Measurements from ENCODE around the gene EFCAB6.

The EFCAB6 gene

DNA sequence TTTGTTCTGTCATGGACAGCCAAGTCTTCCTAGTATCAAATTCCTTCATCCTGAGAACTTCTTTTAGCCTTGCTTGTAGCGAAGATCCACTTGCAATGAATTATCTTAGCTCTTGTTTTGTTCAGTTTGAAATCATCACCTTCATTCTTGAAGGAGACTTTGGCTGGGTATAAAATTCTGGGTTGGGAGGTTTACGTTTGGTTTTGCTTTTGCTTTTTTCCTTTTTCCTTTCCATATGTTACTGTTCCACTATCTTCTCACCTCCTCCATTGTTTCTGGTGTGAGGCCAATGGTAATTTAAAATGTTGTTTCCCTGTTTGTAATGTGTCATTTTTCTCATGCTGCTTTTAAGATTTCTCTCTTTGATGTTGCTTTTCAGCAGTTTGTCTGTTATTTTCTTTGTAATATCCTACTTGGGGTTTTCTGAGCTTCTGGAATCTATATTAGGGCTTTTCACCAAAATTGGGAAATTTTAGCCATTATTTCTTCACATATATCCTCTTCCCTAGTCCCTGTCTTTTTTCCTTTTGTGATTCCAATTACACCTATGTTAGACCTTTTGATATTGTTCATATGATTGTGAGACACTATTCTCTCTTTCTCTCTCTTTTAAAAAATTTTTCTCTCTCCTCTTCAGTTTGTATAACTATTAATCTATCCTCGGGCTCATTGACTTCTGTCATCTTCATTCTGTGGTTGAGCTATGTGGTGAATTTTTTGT, 172.7 kb downstream of the EFCAB6 start:
- no peak for DNase-seq (ENCODE audit: low spot score)

DNA sequence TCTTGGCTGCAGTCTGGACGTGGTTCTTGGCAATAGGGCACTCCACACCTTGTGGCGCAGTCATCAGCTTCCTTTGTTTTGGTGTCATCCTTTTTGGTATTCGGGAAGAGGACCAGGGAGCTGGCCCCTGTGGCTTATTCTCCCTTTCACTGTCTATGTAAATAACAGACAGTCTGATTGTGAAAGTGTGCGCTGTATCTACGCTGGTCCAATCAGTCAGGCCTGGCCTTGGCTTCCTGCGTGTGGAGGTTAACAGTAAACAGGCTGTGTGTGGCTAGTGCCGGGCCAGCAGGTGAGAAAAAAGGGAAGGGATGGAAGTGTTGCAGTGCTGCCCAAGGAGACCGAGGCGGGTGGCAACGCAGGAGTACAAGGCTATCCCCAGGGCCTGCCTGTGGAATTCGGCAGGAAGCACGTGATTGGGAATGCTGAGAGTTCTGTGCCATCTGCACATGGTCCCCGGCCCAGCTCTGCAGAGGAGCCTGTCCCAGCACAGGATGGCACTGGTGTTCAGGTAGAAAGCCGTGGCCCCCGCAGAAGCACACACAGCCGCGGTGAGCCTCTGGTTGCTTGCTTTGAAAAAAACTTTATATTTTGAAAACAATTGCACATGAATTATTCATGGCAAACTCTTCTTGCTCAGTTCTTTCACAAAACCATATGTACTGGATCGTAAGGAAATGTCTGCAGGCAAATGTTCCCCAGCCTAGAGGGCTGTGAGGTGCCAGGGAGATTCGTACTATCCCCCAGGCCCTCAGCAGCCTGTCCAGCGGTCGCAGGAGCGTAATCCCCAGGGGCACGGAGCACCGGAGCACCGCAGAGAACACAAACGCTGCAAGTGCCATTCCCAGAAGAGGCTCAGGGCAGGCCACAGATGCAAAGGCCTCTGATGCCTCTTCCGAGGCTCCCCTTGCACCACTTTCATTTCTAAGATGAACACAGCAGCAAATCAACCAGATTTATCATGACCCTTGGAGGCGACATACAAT, 174.5 kb downstream of the EFCAB6 start:
- no peak for DNase-seq (ENCODE audit: low spot score)

DNA sequence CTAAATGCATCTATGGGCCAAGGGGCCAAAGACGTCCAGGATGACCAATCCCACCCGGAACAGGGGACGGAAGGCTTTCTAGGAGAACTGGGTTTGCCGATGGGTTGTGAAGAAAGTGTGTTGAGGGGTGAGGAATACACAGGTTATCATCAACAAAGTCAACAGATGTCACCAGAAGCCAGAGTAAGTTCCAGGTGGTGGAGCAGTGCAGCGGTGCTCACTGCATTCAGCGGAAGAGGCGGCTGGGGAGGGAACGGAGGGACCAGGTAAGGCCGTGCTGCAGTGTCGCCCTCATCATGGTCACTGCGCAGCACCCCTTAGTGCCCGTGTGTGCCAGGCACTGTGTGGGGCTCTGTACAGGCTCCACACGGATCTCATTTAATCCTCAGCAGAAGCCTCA, 176.0 kb downstream of the EFCAB6 start:
- DNase-seq (ENCODE audit: low spot score) = no peak

DNA sequence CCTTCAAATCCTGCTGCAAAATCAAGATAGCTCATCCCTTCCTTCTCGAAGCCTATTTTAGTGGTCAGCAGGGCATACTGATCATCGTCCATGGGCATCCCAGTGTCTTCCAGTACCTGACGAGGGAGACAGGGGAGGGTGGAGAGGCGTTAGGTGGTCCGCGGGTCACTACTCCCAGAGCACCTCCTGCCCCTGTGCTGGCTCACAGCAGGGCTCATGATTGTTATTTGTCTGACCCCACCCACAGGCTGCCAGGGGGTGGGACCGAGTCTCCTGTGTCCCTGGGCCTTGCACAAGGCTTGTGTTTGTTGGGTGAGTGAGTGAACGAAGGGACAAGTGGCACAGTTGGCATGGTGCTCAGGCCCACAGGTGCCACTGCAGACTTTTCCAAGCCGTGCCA, 177.0 kb downstream of the EFCAB6 start:
- no peak for DNase-seq (ENCODE audit: low spot score)

DNA sequence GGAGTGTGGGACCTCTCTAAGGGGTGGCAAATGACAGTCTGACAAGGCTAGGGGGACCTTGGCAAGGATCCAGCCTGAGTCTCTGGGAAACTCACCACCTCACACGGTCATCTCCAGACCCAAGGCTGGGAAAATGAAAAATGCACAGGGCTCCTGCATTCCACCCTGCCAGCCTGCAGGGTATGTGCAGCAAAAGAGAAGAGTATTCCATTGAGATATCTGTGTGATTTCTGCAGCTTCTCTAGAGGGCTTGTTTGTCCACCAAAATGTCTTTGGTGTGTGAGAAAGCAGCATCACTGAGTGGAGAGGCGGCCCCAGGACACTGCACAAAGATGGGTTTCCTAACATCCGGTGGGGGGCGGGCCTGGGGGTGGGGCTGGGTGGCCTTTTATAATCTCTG, 177.8 kb downstream of the EFCAB6 start:
- DNase-seq (ENCODE audit: low spot score) = no peak

DNA sequence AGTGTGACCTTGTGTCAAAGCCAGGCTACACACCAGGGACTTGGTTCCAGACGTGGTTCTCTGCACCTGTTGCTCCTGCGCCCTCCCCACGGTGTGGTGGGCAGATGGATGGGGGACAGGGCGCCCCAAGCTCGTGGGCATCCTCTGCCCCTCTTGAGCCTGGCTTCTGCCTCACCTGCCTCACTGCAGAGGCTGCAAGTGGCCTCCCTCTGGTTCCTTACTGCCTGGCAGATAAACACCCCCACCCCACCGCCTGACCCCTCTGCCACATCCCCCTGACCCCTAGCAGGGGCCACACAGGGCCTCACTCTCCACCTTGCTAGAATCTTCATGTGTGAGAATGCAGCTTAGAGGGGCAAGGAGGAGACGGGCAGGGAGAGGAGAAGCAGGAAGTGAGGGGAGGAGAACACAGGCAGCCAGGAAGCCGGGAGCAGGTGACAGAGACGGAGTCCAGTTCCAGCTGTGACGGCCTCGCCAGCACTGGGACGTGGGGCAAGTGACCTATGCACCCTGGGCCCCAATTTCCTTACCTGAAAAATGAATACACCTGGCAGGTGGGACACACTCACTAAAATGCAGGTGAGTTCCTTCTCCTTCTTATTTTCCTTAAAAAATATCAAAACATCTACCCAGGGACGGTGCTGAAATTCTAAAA, 178.3 kb downstream of the EFCAB6 start:
- DNase-seq (ENCODE audit: low spot score) = no peak

DNA sequence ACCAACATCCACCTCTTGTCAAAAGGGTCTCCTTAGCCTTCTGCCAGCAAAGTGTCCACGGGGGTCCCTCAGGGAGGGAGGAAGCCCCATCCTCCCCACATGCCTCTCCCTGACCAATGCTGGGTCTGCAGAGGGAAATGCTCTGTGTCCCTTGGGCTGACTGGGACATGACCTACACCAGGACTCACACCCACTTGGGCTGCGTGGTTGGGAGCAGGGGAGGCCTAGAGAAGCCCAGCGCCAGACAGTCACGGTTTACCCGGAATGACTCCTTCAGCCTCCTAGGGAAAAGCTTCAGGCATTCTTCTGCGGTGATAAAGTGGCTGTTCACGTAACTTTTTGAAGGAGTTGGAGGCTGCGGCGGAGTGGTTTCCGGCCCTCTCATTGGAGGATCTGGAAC, 180.3 kb downstream of the EFCAB6 start:
- no peak for DNase-seq (ENCODE audit: low spot score)

DNA sequence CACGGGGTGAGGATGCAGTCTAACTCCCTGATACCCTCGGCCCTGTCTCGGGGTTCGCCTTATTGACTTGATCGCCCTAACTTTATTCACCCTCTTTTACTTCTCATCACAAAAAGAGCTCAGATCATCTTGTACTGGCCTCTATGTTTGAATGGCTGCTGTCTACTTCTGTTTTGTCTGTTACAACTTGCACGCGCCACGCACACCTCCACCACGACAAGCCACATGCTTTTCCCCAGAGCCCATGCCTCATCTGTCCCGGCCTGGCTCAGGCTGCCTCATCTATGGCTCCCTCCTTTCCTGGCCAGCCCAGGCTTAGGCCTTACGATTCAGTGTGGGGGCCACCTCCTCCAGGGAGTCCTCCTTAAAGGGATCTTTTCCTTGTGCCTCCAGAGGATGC, 180.9 kb downstream of the EFCAB6 start:
- no peak for DNase-seq (ENCODE audit: low spot score)

DNA sequence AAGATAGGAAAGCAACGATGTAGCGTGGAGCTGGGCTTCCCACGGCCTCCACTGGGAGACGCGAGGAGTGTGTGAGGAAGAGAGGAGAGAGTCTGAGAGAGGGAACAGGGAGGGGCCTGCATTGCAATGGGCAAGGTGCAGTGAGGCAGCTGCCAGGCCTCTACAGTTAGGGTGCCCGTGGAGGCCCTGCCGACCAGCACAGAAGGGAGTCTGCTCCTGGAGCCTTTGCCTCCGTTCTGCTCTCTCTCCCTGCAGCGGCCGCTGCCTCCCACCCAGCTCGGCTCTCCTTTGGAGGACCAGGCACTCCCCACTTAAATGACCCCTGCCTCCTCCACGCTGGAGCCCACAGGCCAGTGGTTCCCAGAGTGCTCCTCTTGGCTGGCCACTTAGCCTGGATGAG, 181.7 kb downstream of the EFCAB6 start:
- no peak for DNase-seq (ENCODE audit: low spot score)

DNA sequence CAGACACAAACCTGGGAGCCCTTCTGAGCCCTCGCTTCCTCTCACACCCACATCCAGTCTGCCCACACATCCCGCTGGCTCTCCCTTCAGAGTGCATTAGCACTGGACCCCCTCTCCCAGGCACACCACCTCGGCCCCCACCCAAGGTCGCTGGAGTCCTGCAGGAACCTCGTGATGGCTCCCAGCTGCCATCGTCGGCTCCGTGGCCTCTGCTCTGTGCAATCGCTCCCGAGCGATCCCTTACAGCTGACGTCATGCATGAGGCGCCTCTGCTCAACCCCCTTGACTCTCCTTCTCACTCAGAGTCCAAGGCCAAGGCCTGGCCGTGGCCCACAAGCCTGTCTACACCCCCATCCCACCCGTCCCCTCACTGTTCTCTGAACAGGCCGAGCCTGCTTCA, 183.9 kb downstream of the EFCAB6 start:
- no peak for DNase-seq (ENCODE audit: low spot score)

DNA sequence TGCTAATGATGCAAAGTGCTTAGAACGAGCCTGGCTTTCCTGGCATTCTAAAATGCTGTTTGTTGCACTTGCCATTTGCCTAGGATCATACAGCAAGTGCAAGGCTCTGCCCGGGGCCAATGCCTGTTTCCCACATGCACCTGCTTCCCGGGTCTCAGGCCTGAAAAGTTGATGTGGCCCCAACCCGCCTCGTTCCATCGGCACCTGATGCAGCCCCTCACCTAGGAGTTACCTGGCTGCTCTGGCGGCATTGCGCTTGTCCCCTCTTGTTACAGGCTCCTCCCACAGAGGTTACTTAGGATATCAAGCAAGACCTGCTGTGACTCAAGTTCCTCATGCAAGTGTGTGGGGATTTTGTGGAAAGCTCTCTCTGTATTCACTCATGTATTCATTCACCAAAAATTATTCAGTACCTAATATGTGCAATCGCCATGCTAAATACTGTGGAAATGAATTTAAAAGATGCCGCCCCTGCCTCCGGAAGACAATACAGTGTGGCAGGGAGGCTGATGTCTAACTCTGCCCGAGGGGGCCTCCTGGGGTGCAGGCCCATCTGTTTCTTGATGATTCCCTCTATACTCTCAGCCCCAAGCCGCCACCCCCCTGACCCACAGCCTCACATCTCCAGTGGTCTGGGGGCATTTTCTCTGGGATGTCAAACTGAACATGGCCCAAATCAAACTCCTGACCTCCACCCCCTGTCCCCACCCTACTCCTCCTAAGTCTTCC, 184.5 kb downstream of the EFCAB6 start:
- no peak for DNase-seq (ENCODE audit: low spot score)

DNA sequence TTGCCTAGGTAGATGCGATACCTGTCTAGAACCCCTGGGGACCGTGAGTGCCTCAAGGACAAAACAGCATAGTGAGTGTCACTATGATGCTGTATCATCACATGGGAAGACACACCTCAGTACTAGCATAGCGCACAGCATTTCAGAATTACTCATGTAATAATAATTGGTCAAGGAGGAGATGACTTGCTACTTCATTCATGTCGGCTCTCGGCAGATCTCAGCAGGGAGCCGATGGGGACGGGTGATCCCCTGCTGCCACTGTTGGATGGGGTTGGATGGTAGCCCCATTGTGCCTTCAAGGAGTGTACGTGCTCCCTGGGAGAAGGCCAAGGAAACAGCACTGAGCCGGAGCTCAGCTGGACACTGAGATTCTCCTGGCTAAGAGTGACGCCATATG, 186.9 kb downstream of the EFCAB6 start:
- no peak for DNase-seq (ENCODE audit: low spot score)

DNA sequence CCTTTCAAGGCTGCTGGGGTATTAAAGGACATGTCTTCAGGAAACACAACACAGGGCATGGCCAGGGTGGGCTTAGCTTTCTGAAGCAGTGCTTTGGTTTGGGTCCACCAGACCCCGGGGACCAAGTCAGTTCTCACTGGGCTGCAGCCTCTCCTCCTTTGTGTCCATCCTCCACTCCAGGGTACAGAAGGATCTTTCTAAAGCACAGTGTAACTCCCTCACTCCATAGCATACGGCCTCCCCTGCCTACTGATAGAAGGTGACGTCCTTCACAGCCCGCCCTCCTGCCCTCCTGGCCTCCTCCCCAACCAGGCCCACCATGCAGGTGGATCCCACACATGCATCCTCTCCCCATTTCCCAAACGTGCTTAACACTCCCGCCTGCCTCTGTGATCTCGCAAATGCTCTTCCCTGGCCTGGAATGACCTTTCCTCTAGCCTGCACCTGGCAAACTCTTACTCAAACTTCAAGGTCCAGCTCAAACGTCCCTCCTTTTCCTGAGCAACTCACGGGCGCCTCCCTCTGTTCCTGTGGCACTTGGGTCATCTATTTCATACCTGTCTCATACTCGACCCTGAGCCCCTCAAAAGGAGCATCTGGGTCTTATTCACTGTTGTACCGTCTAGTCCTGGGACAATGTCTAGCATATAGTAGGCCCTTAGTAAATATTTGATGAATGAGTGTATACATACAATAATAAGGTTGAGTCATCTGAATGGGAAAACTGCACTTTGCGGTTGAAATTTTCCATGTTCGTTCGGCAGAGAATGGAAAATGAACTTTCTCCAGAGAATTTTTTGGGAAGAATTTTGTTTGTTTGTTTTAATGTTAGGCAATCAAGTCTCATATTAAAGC, 187.7 kb downstream of the EFCAB6 start:
- DNase-seq (ENCODE audit: low spot score) = no peak

DNA sequence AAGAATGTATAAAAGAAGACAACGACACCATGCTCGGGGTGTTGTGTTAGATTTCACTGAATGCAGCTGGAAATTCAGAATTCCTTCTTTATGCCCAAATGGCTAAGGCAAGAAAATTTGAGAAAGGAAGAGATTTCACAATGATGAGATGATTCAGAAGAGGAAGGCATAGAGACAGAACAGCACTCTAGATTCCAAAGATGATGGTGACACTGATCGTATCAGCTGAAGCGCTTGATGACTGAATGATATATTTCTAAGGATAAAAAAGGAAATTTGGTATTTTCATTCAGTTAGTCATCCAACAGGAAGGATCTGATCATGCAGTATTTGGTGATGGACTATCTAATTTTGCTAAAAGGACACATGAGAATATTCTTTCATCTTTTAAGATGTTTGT, 189.2 kb downstream of the EFCAB6 start:
- DNase-seq (ENCODE audit: low spot score) = no peak

DNA sequence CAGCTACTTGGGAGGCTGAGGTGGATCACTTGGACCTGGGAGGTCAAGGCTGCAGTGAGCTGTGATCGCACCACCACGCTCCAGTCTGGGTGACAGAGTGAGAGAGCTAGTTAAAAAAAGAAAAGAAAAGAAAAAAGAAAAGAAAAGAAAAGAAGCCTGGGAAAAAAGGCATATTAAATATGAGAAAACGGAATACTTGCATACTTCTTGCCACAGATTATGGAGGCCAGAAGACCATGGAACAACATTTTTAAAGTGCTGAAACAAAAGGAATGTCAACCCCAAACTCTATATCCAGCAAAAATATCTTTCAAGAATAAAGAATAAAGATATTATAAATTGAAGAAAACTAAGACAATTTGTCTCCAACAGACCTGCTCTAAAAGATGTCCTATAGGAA, 191.9 kb downstream of the EFCAB6 start:
- no peak for DNase-seq (ENCODE audit: low spot score)

DNA sequence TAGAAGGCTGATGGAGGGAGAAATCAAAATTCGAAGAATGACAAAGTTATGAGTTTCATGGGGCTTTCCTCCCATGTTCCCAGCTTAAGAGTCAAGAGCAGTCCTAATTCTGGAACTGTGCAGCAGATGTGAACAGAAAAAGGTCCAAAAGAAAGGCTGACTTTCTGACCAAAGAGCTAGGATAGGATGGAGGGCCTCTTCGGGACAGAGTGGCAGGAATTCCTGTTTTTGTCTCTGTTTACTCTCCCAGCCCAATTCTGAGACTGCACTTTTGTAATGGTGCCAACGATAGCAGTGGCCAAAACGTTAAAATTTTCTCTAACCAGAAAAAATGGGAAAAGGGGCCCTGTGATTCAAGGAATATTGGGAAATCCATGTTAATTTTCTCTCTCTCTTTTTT, 193.6 kb downstream of the EFCAB6 start:
- DNase-seq (ENCODE audit: low spot score) = no peak

DNA sequence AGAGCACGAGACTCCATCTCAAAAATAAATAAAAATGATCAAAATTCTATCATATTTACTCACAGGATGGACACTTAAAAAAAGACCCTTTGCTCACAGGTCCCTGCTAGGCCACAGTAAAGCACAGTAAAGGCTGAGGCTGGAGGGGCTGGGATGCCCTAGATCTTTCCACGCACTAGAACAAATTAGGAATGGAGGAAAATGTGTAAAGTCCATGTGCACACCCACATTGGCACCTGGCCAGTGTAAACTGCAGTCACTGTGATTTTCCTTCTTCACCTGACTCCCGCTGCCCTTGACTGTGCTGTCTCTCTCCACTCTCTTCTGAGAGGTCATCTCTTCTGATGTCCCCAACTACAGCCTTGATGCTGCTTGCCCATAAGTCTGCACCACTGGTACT, 195.5 kb downstream of the EFCAB6 start:
- DNase-seq (ENCODE audit: low spot score) = no peak

DNA sequence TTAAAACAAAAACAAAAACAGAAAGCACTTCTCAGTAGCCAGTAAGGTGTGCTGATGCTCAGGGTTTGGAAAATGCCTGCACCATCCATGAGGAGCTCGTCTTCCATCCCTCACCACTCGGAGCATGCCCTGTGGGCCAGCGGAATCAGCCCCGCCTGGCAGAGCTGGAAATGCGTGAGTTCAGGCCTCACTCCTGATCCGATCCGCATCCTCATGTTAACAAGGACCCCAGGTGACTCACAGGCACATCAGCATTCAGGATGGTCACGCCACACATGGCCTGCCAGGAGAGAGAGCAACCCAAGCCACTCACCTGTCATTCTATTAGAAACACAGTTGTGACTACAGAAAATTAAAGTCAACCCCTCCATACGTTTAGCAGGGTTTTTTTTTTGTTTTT, 211.8 kb downstream of the EFCAB6 start:
- DNase-seq (ENCODE audit: low spot score) = no peak

DNA sequence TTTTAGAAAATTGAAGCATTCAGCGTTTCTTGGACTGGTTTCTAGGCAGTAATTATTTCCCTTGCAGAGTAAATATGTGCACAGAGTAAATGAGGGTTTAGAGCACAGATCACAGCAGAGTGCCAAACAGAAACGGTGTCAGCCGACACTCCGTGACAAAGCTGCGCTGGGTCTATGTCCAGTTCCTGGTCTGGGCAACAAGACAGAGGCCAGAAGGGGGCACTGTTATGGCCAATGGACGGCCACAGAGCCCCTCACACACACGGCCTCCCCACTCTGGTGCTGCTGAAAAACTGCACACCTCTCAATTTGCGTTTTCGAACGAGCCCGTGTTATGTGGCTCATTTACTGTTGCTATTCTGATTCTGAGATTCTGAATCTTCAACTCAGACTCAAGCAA, 219.6 kb downstream of the EFCAB6 start:
- no peak for DNase-seq (ENCODE audit: low spot score)

DNA sequence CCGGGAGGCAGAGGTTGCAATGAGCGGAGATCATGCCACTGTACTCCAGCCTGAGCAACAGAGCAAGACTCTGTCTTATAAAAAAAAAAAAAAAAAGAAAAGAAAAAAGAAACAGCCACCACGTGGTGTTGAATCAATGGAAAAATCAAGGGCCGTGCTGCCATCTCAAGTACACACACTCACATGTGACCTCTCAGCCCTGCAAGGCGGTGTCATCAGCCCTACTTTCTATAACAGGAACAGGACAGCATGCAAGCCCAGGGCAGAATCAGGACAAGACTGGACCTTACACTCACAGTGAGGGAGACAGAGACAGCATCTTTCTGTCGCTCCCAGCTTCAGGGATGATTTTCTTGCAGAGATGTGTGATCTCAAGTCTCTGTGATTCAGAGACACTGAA, 220.7 kb downstream of the EFCAB6 start:
- DNase-seq (ENCODE audit: low spot score) = no peak

DNA sequence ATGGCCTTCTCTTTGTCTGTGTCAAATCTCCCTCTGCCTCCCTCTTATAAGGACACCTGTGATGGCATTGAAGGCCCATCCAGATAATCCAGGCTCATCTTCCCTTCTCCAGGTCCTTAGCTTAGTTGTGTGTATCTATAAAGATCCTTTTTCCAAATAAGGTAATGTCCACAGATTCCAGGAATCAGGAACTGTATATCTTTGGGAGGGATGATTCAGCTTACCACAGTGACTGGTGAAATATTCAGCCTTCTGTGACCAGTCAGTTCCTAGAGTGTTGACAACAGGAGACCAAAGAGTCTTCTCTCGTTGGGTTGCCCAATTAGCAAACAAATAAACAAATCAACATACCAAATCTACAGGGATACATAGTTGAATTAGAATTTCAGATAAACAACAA, 224.5 kb downstream of the EFCAB6 start:
- DNase-seq (ENCODE audit: low spot score) = no peak
